Brain microvascular endothelial cell (primary cell): ENCODE data around the gene LSAMP.
"Not testable (repeated sequence)": the region's sequence is repeated elsewhere in the genome, so short reads cannot be mapped to it uniquely, and the experiment has no call there.

Source experiments
- DNase-seq: peaks from one replicate; pipeline ENCODE4 v3.0.0-alpha.2; 2020
- H3K27ac ChIP-seq: fragments of 250-450 bp; sonication (Bioruptor Pico); 2 replicates; pipeline ENCODE4 v1.5.1; 2020; ENCODE audit warnings: mild to moderate bottlenecking, moderate library complexity
- H3K27me3 ChIP-seq: fragments of 250-450 bp; sonication (Bioruptor Pico); replicated peaks from 2 replicates; pipeline ENCODE4 v1.5.1; 2020; ENCODE audit warnings: mild to moderate bottlenecking
- H3K36me3 ChIP-seq: fragments of 250-450 bp; sonication (Bioruptor Pico); replicated peaks from 2 replicates; pipeline ENCODE4 v1.5.1; 2020; ENCODE audit warnings: mild to moderate bottlenecking
- H3K4me3 ChIP-seq: 2 replicates; pipeline ENCODE4 v1.5.1; 2011; ENCODE audit warnings: low read depth, mild to moderate bottlenecking, control low read depth, low read length, moderate library complexity
- CTCF ChIP-seq: IDR thresholded peaks from 2 replicates; pipeline ENCODE4 v1.5.1; 2011; ENCODE audit warnings: low read depth, mild to moderate bottlenecking, moderate library complexity, low read length, control low read depth, inconsistent platforms; ENCODE audit errors: missing control alignments
- in situ Hi-C: cut with HindIII; loops from 2 replicates; pipeline ENCODE4 v1.10.0; 2017; ENCODE audit warnings: low sequenced_read_pairs, low pct_ligation_motif_present

Gene LSAMP

GRCh38 chr3:115853104-115853503 lies 592.2 kb downstream of the LSAMP start:
- no peaks in the 10 kb centered on the region for H3K36me3 ChIP-seq

GRCh38 chr3:115852278-115852677 lies 593.0 kb downstream of the LSAMP start:
- in situ Hi-C loops, result no loop called here
- Histone ChIP-seq H3K4me3 (no peak overlapping the region), H3K27ac (no peak overlapping the region), H3K36me3 (no peaks in the 10 kb centered on the region), H3K27me3 (no peaks in the 10 kb centered on the region)
- DNase-seq, result no peak
- no peak for TF ChIP-seq CTCF

More at GRCh38 chr3:115853104-115853503, 592.2 kb downstream of the LSAMP start:
- Histone ChIP-seq H3K27ac (no peak overlapping the region), H3K4me3 (no peak overlapping the region), H3K27me3 (no peaks in the 10 kb centered on the region)
- in situ Hi-C loops, result no loop called here
- DNase-seq, result no peak
- TF ChIP-seq CTCF, result no peak

- H3K27ac ChIP-seq, result no peak overlapping the region
- DNase-seq, result no peak
- no peak overlapping the region for H3K4me3 ChIP-seq
- no peak for TF ChIP-seq CTCF
- in situ Hi-C loops, result no loop called here
- H3K36me3 ChIP-seq, result no peaks in the 10 kb centered on the region
- no peaks in the 10 kb centered on the region for H3K27me3 ChIP-seq
These were observed 593.7 kb downstream of the LSAMP start for GRCh38 chr3:115851571-115851970.

- TF ChIP-seq CTCF, result no peak
- Histone ChIP-seq H3K27ac (no peak overlapping the region), H3K36me3 (no peaks in the 10 kb centered on the region), H3K27me3 (no peaks in the 10 kb centered on the region), H3K4me3 (no peak overlapping the region)
- in situ Hi-C loops, result no loop called here
- DNase-seq, result no peak
These were observed 596.6 kb downstream of the LSAMP start for GRCh38 chr3:115848641-115849040.

- no peak for TF ChIP-seq CTCF
- Histone ChIP-seq H3K36me3 (no peaks in the 10 kb centered on the region), H3K4me3 (no peak overlapping the region), H3K27ac (no peak overlapping the region), H3K27me3 (no peaks in the 10 kb centered on the region)
- in situ Hi-C loops, result no loop called here
- DNase-seq, result no peak
These were observed 599.3 kb downstream of the LSAMP start for GRCh38 chr3:115845986-115846385.

- in situ Hi-C loops, H3K36me3 ChIP-seq, H3K4me3 ChIP-seq, DNase-seq, H3K27ac ChIP-seq, H3K27me3 ChIP-seq: not testable (repeated sequence)
These were observed 600.6 kb downstream of the LSAMP start for GRCh38 chr3:115844729-115845128.
